GM12865 (cell line): ENCODE data around the gene CUL3.

ENCODE experiments used
- DNase-seq: peaks from one replicate; pipeline ENCODE4 v3.0.0; 2010; ENCODE audit warnings: low read depth
- H3K4me3 ChIP-seq: 2 replicates; pipeline ENCODE4 v1.5.1; 2011; ENCODE audit warnings: mild to moderate bottlenecking, low read depth, low read length, control low read depth
- CTCF ChIP-seq: IDR thresholded peaks from 2 replicates; pipeline ENCODE4 v1.5.1; 2011; ENCODE audit warnings: low read length, control low read depth, low read depth, inconsistent platforms; ENCODE audit not compliant: insufficient read depth; ENCODE audit errors: missing control alignments

The CUL3 gene

GRCh38 chr2:224472827-224473226 is 112.3 kb downstream of the CUL3 start:
- TF ChIP-seq CTCF, result no peak
- H3K4me3 ChIP-seq, result no peak overlapping the region
- DNase-seq, result no peak

- H3K4me3 ChIP-seq, result no peak overlapping the region
- no peak for DNase-seq
- no peak for TF ChIP-seq CTCF
These were observed 113.0 kb downstream of the CUL3 start for GRCh38 chr2:224472137-224472536.

- DNase-seq, result no peak
- no peak overlapping the region for H3K4me3 ChIP-seq
- TF ChIP-seq CTCF, result no peak
These were observed 115.7 kb downstream of the CUL3 start for GRCh38 chr2:224469374-224469964.

- no peak for DNase-seq
- H3K4me3 ChIP-seq, result no peak overlapping the region
- no peak for TF ChIP-seq CTCF
These were observed 118.8 kb downstream of the CUL3 start for GRCh38 chr2:224466304-224466895.

- H3K4me3 ChIP-seq, result no peak overlapping the region
- DNase-seq, result no peak
- no peak for TF ChIP-seq CTCF
These were observed 123.8 kb downstream of the CUL3 start for GRCh38 chr2:224461391-224461790.

GRCh38 chr2:224457408-224458096 is 127.6 kb downstream of the CUL3 start:
- H3K4me3 ChIP-seq, result no peak overlapping the region
- no peak for DNase-seq
- TF ChIP-seq CTCF, result no peak
